Vagina (tissue), 2 donors: Measurements from ENCODE around the gene C1QTNF3.

Source experiments
- CTCF ChIP-seq, 3 experiments: fragments of 450-650 bp in 2 of 3; fragments of 200-600 bp in 1 of 3; sonication (generic) in 1 of 3; IDR thresholded peaks; one replicate each; pipeline ENCODE4 v1.5.1; 2017 to 2019; ENCODE audit warnings: antibody characterized with exemption in 3 of 3, mild to moderate bottlenecking in 2 of 3, moderate library complexity in 2 of 3
- POLR2AphosphoS5 ChIP-seq, 2 donors: sonication (generic); formaldehyde crosslinking; IDR thresholded peaks; one replicate each; pipeline ENCODE4 v1.9.0; 2017; ENCODE audit warnings: antibody characterized with exemption in 2 of 2, mild to moderate bottlenecking in 2 of 2, low read depth in 1 of 2; ENCODE audit not compliant: insufficient read depth in 1 of 2

GRCh38 chr5:33992864-33993263 is 50.1 kb downstream of the C1QTNF3 start:
- TF ChIP-seq CTCF (IDR thresholded peaks at IDR 0.05) (no peak), POLR2AphosphoS5 (IDR thresholded peaks at IDR 0.05; ENCODE audit: insufficient read depth in 1 of 2, low read depth in 1 of 2) (no peak)
